MM.1S (cell line): ENCODE data around the gene MED13L.

Experiments used
- CTCF ChIP-seq: fragments of 300-600 bp; sonication (generic); IDR thresholded peaks from 2 replicates; pipeline ENCODE4 v1.5.1; 2016; ENCODE audit warnings: antibody characterized with exemption, low read length, mixed read lengths
- EZH2 ChIP-seq: fragments of 300-600 bp; sonication (generic); optimal IDR thresholded peaks from 2 replicates; pipeline ENCODE3; 2017; ENCODE audit warnings: low read depth, mild to moderate bottlenecking, antibody characterized with exemption, low read length, mixed read lengths
- EZH2phosphoT487 ChIP-seq: fragments of 300-600 bp; sonication (generic); IDR thresholded peaks from 2 replicates; pipeline ENCODE4 v1.6.1; 2018; ENCODE audit warnings: antibody characterized with exemption, low read length

- TF ChIP-seq CTCF (no peak), EZH2 (no peak), EZH2phosphoT487 (no peak)
Measured at GRCh38 chr12:116024769-116025168, 252.7 kb downstream of the MED13L start.
